A549 (cell line): ENCODE results near the gene CFAP46.

Experiments
- ATOH8 ChIP-seq: fragments of 250-450 bp; sonication (Bioruptor Pico); IDR thresholded peaks from 2 replicates; pipeline ENCODE4 v1.5.0; 2020; ENCODE audit warnings: low read depth, mild to moderate bottlenecking, moderate library complexity
- BHLHE40 ChIP-seq: IDR thresholded peaks from 2 replicates; pipeline ENCODE4 v1.6.1; 2012; ENCODE audit warnings: low read depth, low read length, inconsistent platforms
- CTCF ChIP-seq: fragments of >200 bp; sonication (Bioruptor Twin); formaldehyde crosslinking; IDR thresholded peaks from 3 replicates; pipeline ENCODE4 v1.5.1; 2016
- E2F6 ChIP-seq: IDR thresholded peaks from 2 replicates; pipeline ENCODE4 v1.6.1; 2012; ENCODE audit warnings: low read depth, borderline replicate concordance
- ELK1 ChIP-seq: fragments of 150-350 bp; IDR thresholded peaks from 2 replicates; pipeline ENCODE4 v1.6.1; 2014; ENCODE audit warnings: low read depth, mild to moderate bottlenecking, low read length
- EP300 ChIP-seq, 2 experiments: fragments of >200 bp; sonication (Bioruptor Twin); formaldehyde crosslinking; IDR thresholded peaks; 2 replicates in 1 of 2; 3 replicates in 1 of 2; pipeline ENCODE4 v1.6.1; 2016 to 2017
- MAZ ChIP-seq: fragments of 150-350 bp; IDR thresholded peaks from 2 replicates; pipeline ENCODE4 v1.6.1; 2014; ENCODE audit warnings: antibody characterized with exemption, low read depth, low read length, borderline replicate concordance
- POLR2A ChIP-seq: IDR thresholded peaks from 2 replicates; pipeline ENCODE4 v1.6.1; 2012; ENCODE audit warnings: mild to moderate bottlenecking, low read length
- POLR2AphosphoS2 ChIP-seq: conservative IDR thresholded peaks from 2 replicates; pipeline ENCODE4 v1.6.1; 2012; ENCODE audit warnings: low read length, improper control_type of control experiment, inconsistent platforms
- REST ChIP-seq: fragments of 200-600 bp; sonication (generic); IDR thresholded peaks from 2 replicates; pipeline ENCODE4 v1.6.1; 2016; ENCODE audit warnings: antibody characterized with exemption, mild to moderate bottlenecking, moderate library complexity
- RFX5 ChIP-seq: fragments of 450-650 bp; IDR thresholded peaks from 2 replicates; pipeline ENCODE4 v1.7.1; 2014; ENCODE audit warnings: antibody characterized with exemption, mild to moderate bottlenecking, moderate library complexity
- TFCP2L1 ChIP-seq: fragments of 250-450 bp; sonication (Bioruptor Pico); IDR thresholded peaks from 2 replicates; pipeline ENCODE4 v1.5.0; 2021; ENCODE audit warnings: mild to moderate bottlenecking

- TF ChIP-seq POLR2A = no peak
- no peak for TF ChIP-seq RFX5
- no peak for TF ChIP-seq EP300 (IDR thresholded peaks at IDR 0.05)
- TF ChIP-seq CTCF = no peak
- TF ChIP-seq MAZ = no peak
- no peak for TF ChIP-seq TFCP2L1 (CRISPR knock-in tag)
- TF ChIP-seq ELK1 = no peak
- no peak for TF ChIP-seq ATOH8
- no peak for TF ChIP-seq POLR2AphosphoS2
- TF ChIP-seq BHLHE40 = no peak
- no peak for TF ChIP-seq E2F6
- TF ChIP-seq REST = no peak
These were observed 12.9 kb downstream of the CFAP46 start for GRCh38 chr10:132929480-132929879.
